Measurements from ENCODE around the gene MBNL3. TPM values are rescaled to one million over a fixed set of nuclear protein-coding genes. Genes with fewer than 3 reads are reported as not detected.

The MBNL3 gene
- total and polyA plus RNA-seq, 9 of the 15 experiments (the other 6 are each of a cell fraction or from before 2014, with no cell fraction given) = under 0.01 to 0.25 (median 0.16) TPM

GRCh38 chrX:132353430-132353829 is 135.4 kb downstream of the MBNL3 start:
- H4K20me1 ChIP-seq (replicated peaks; ENCODE audit: control insufficient read depth, insufficient read depth, low read length) = no peaks in the 10 kb centered on the region
- intact Hi-C loops (cut with micrococcal nuclease) (no loop called here), in situ Hi-C loops (cut with MboI) (no loop called here)
- no peak for FAIRE-seq
- no peak overlapping the region for H3K4me3 ChIP-seq
- no peak overlapping the region for H2AFZ ChIP-seq (ENCODE audit: low read depth, low read length)
- H3K79me2 ChIP-seq (ENCODE audit: control insufficient read depth, insufficient read depth, low read length) = no peaks in the 10 kb centered on the region
- H3K9me3 ChIP-seq (replicated peaks; ENCODE audit: control insufficient read depth, insufficient read depth, low read depth, low read length) = no peaks in the 10 kb centered on the region
- no peaks in the 10 kb centered on the region for H3K27me3 ChIP-seq (ENCODE audit: control insufficient read depth in 2 of 2, insufficient read depth in 2 of 2, low read length in 2 of 2)
- H3K9me1 ChIP-seq (ENCODE audit: control insufficient read depth, insufficient read depth, low read length) = no peaks in the 10 kb centered on the region
- H3K4me2 ChIP-seq (ENCODE audit: insufficient read depth, low read length) = no peak overlapping the region
- no peak for TF ChIP-seq PTTG1 (tag; IDR thresholded peaks at IDR 0.05; ENCODE audit: low read depth)
- no peak for TF ChIP-seq SMARCA4 (IDR thresholded peaks at IDR 0.05)
- no peak for TF ChIP-seq ELK1 (CRISPR knock-in tag; IDR thresholded peaks at IDR 0.05)
- no peak for TF ChIP-seq ZNF518B (CRISPR knock-in tag; IDR thresholded peaks at IDR 0.05)
- no peak for TF ChIP-seq CBFA2T3 (IDR thresholded peaks at IDR 0.05)
- no peak for TF ChIP-seq GTF2F1 (IDR thresholded peaks at IDR 0.05; ENCODE audit: low read depth, low read length)
- TF ChIP-seq SP2 (IDR thresholded peaks at IDR 0.05; ENCODE audit: extremely low read depth, low read depth, low read length, poor library complexity, severe bottlenecking) = no peak
- TF ChIP-seq BRD4 (IDR thresholded peaks at IDR 0.05) = no peak
- TF ChIP-seq BCOR (IDR thresholded peaks at IDR 0.05) = no peak
- no peak for TF ChIP-seq NFIX (CRISPR knock-in tag; IDR thresholded peaks at IDR 0.05; ENCODE audit: low read depth)
- no peak for TF ChIP-seq ZNF75A (CRISPR knock-in tag; IDR thresholded peaks at IDR 0.05)
- 0% methylated on average over 5 of the region's 5 CpGs for WGBS (ENCODE audit: insufficient coverage, low coverage, missing lambda C conversion rate)
- H3K27ac ChIP-seq (ENCODE audit: extremely low read depth, low read depth, low read length) = no peak overlapping the region
- CTCF ChIA-PET (ENCODE audit: low intra/inter-chr PET ratio) = no interaction called here
- H3K9ac ChIP-seq (ENCODE audit: insufficient read depth in 1 of 2, low read depth in 2 of 2, low read length in 2 of 2) = no peak overlapping the region
- H3K4me1 ChIP-seq (replicated peaks in 1 of 2; ENCODE audit: control insufficient read depth in 2 of 2, insufficient read depth in 2 of 2, low read length in 2 of 2) = no peaks in the 10 kb centered on the region
- no peak for ATAC-seq
- no TSS peak for BruUV-seq (replicated peaks)
- POLR2A ChIA-PET = no interaction called here
- no peak for DNase-seq (ENCODE audit: extremely low read depth in 1 of 4, low spot score in 3 of 4)
- no peaks in the 10 kb centered on the region for H3K36me3 ChIP-seq (ENCODE audit: control insufficient read depth, insufficient read depth, low read length)
